HG03095 (cell line): ENCODE data around the gene KRTAP3-3.
"Not testable (repeated sequence)": the region's sequence is repeated elsewhere in the genome, so short reads cannot be mapped to it uniquely, and the experiment has no call there.

ENCODE experiments used
- ATAC-seq: cut with Tn5 transposase; IDR thresholded peaks from one replicate; pipeline ENCODE4 v1.9.1; 2021; ENCODE audit warnings: moderate library complexity; ENCODE audit not compliant: unreplicated experiment

Gene KRTAP3-3

DNA sequence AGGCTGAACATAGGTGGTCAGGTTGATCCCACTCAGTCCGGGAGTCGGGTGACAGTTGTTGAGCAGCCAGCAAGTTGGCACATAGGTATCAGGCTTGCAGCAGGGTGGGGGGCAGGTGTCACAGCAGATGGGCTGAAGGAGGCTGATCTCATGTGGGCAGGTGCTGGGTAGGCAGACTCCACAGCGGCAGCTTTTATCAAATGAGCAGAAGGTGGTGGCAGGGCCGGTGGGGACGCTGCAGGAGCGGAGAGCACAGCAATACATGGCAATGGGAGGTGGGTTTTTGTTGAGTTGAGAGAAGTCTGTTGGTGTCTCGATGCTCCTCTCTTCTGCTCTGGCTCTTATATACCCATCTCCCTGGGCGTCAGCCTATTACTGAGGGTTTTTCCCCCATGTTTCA, 14.8 kb upstream of the KRTAP3-3 start, which contains the start of gene KRTAP3-1:
TSS of gene KRTAP3-1 (minus strand) at position 318 of the 400 bp plus-strand sequence. CDS start at position 264, 54 bp downstream.
- no peak for ATAC-seq

DNA sequence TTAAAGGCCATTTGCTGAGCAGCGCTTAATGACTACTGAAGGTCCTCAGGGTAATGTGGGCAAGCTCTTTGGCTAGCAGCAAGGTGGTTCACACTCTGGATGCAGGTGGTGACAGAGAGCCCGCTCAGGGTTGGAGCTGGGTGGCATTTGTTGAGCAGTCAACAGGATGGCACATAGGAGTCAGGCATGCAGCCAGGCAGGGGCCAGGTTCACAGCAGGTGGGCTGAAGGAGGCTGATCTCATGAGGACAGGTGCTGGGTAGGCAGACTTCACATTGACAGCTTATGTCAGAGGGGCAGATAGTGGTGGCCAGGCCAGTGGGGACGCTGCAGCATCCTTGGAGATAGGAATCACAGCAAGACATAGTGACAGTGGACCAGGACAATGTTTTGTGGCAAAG, 10.4 kb upstream of the KRTAP3-3 start:
- ATAC-seq: no peak

DNA sequence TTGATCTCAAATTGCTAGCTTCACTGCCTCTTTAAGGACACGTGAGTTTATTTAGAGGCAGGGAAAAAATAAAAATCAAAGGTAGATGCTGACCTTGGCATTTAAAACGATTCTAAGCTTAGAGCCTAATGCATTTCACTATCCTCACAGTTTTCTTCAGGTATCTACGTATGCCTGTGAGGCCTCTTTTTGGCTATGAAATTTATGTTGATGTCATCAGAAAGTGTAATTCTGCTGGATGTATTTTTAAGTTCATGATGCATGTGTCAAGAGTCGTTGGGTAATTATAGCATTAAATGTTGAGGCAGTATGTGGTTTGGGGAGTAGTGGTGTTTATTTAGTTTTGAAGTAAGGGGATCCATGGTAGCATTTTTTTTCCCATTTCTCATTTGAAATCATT, 10.0 kb upstream of the KRTAP3-3 start:
- no peak for ATAC-seq

DNA sequence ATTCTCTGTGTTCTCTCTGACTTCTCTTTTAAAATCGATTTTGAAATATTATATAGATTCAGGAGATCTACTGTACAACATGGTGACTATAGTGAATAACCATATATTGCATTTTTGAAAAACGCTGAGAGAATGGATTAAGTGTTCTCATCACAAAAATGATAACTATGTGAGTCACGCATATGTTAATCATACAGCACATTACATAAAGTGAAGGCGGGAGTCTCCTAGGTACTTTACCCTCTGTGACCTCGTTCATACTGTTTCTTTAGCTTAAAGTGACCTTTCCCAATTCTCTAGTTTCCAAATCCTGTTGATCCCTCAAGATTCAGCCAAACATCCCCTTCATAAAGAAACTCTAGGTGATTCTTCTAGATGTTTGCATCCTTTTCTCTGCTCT, 8.8 kb upstream of the KRTAP3-3 start:
- ATAC-seq: no peak

DNA sequence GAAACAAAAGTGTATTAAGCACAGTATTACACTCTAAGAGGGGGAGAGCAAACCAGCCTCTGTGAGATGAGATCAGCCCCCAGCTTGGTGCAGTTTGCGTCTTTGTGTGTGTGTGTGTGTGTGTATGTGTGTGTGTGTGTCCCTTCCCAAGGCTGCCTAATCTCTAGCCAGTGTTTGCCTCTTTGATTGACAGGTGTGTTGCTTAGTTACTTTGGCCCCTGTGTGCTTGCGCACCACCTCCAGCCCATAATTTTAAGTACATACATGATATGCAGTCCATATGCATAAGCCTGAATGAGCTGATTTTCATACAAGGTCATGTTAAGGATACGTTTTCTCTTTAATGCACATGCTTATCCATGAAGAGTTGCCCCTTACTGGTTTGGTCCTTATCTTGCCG, 7.8 kb upstream of the KRTAP3-3 start:
- no peak for ATAC-seq

DNA sequence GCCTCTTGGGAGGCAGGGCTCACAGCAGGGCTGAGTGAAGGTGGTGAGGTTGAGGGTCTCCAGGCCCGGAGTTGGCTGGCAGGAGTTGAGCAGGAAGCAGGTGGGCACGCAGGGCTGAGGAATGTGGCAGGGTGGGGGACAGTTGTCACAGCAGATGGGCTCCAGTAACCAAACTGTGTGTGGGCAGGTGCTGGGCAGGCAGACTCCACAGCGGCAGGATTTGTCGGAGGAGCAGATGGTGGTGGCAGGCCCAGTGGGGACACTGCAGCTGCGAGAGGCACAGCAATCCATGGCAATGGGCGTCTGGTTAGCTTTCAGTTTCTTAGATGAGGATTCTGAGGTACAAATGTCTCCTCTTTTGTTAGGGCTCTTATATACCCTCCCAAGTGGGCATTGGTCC, 5.6 kb upstream of the KRTAP3-3 start, which contains the start of gene KRTAP3-2:
TSS of gene KRTAP3-2 (minus strand) at position 344 of the 400 bp plus-strand sequence. CDS start at position 291, 53 bp downstream.
- not testable (repeated sequence) for ATAC-seq

DNA sequence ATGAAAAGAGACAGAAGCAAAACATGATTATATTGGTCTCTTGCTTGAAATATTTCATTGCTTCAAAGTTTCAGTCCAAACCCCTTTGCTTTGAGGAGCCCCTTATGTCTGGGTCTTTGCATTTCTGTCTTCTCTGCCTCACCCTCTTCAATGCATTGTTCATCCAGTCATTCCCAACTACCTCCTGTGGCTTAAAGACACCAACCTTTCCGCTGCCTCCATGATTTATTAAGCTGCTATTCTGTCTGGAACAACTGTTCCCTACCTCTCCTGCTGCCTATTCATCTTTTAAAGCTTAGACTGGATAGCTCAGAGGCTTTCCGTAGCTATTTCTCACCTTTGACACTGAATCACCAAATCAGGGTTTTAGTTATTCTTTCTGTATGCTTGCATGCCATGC, 3.4 kb upstream of the KRTAP3-3 start:
- ATAC-seq: no peak

DNA sequence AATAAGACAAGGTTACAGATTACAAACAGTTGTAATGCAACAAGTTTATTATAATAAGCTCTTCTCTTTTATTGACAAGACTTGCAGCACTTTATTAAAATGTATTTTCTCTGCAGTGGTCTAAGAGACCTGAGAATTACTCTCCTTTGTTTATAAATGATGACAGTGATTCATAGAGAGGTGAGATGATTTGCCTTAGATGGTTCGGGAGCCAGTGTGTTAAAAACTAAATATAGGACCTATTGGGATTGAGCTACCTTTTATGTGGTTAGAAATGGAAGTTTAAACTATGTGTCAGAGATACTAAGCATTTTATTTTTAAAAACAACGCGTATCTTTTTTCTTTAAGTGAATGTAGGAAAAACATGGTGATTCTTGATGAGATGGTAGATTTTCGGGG, 2.9 kb upstream of the KRTAP3-3 start:
- no peak for ATAC-seq

DNA sequence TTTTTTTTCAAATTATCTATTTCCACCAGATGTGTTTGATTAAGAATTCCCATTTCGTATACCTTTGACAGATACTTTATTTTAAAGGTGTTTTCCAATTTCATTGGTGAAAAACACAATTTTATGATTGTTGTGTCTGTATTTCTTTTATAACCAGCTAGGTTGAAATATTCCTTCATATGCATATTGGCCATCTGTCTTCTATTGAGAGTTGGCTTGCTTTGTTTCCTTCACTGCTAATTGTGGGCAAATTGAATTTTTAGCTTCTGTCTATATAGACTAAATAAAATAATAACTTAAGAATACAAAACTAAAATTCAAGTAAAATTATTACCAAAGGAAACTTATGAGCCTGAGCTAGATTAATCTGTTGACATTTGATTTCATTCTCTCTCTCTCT, 1.2 kb upstream of the KRTAP3-3 start:
- ATAC-seq: no peak

DNA sequence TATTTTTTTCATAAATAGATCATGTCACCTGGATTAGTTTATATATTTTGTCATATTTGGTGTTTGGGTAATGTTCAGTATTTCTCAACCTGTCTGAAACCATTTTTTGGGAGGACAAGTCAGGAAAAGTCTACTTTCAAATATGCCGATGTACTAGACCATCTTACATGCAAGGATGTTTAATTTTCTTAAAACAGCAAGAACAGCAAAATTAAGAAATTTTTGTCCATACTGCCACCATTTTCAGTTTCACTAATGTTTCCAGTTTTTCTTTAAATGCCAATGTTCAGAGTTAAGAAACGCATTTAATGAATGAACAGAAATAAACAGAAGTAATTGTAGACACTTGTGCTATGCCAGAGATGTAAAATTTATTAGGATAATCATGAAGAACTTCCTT, 880 bp downstream of the KRTAP3-3 start:
- ATAC-seq: no peak

DNA sequence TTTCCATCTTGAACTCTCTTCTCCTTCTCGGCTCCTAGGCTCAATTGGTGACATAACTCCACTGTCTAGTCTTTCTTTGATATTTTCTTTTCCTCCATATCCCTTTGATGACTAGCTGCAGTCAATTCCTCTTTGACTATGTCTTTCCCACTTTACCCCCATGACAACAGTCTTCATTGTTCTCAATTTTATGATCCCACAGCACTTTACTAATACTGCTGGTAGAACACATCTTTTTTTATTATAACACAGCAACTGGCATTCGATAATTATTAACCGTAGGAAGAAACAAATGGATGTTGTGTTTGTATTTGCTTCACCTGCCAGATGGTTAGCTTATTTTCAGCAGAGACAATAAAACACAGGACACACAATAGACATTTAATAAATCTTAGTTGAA, 1.3 kb downstream of the KRTAP3-3 start:
- no peak for ATAC-seq

DNA sequence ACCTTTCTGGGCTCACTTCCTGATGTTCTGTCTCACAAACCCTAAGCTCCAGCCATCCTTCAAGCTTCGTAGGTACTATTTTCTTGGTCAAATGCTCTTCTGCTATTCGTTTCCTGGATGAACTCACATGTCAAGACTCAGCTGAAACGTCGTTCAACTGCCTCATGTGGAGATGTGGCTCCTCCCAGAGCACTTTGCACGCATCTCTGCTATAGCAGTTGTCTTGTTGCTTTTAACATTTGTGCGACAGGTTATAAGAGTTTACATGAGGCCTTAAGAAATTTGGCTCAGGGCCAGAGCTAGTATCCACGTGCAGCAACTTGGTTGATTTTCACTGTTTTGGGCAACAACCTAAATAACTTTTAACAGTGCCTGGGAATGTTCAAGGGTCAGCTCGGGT, 7.0 kb downstream of the KRTAP3-3 start:
- no peak for ATAC-seq

DNA sequence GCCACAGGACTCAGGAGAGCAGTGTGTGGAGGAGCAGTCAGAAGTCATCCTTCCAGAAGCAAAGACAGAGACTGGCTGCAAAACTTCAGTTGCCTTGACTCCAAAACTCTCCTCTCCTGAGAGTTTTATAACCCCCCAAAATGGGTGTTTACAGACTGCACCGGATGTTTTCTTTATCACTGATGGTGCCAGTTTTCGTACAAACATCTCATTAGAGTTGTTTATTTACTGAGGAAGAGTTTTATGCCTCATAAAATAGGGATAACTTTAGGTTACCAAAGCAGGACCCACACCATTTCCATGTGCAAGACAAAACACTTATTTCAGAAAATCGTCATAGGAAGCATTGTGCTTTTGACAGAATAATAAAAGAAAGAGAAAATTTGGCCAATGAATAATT, 9.7 kb downstream of the KRTAP3-3 start, which contains the start of gene KRT40:
TSS of gene KRT40 (minus strand) at position 101 of the 400 bp plus-strand sequence. CDS start at position 48, 53 bp downstream.
- no peak for ATAC-seq

DNA sequence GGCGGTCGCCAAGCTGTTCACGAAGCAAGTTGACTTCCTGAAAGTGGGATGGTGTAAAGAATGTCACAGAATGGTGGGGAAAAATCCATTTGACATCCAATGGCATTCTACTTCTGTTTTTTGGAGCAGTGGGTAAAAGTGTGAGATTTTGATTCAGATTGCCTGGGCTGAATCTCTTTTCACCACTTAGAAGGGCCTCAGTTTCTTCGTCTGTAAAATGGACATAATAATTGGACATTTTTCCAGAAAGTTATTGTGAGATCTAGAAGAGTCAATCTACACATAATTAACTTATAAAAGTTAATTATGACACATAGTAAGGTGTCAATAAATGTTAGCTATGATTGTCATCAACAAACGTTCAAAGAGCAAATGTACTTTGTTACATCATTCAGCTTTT, 12.8 kb downstream of the KRTAP3-3 start:
- ATAC-seq: no peak

DNA sequence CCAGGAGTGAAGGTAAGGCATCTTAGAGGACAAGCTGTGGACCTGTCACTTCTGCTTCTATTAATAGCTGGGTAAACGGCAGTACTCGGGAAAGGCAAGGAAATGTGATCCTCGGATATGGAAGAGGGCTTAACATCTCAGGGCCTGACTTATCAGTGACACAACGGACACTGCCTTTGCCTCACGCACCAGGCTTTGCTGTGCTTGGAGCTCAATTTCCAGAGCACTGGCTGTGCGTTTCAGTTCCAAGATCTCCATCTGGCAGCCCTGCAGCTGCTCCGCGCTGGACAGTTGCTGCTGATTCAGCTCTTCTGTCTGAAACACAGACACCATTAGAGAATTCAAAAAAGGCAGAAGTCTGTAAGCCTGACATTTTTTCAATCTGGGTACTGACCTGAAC, 13.4 kb downstream of the KRTAP3-3 start:
- ATAC-seq: no peak

DNA sequence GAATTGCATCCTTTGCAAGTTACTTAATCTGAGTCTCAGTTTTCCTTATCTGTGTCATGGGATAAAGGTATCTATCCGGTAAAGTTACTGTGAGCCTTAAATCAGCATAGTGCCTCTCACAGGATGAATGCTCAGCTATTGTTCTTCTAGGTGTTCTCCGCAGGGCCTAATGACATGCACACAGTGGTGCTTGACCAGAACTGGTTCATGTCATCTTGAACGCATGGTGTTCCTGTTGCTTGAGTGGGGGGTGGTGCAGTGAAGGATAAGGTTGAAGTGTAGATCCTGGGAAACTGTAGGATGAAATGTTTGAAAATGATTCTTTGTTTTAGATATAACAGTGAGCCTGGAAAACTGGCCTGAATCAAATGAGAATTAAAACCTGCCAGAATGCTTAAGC, 13.8 kb downstream of the KRTAP3-3 start:
- ATAC-seq: no peak

DNA sequence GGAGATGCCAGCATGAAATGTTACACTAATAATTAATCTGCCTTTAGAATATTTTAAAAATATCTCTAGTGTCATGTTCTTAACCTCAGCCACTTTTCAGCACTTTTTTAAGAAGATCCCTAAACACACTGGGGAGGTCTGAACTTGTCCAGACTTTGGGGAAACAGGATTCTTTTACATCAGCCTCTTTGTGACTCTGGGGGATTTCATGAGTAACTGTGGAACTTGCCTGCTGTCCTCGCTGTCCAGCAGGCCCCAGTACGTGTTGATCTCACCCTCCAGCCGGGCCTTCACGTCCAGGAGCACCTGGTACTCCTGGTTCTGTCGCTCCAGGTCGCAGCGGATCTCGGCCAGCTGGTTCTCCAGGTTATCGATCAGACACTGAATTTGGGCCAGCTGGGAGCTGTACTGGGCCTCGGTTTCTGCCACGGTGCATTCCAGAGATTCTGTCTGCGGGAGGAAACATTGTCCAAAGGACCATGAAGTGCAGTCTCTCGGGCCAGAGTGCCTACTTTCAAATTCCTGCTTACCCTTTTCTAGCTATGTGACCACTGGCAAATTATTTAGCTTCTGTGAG, 15.3 kb downstream of the KRTAP3-3 start:
- no peak for ATAC-seq

DNA sequence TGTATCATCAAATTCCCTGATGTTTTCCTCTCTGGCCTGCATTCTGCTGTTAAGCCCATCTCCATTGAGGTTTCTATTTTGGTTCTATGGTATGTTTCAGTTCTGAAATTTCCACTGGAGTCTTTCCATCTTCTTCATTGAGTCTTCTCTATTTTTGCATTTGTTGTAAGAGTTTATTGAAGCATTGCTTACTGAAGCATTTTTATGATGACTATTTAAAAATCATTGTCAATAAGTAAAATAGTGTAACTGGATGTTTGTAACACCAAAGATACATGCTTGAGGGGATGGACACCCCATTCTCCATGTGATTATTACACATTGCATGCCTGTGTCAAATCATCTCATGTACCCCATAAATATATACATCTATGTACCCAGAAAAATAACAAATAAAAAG, 18.4 kb downstream of the KRTAP3-3 start:
- no peak for ATAC-seq

DNA sequence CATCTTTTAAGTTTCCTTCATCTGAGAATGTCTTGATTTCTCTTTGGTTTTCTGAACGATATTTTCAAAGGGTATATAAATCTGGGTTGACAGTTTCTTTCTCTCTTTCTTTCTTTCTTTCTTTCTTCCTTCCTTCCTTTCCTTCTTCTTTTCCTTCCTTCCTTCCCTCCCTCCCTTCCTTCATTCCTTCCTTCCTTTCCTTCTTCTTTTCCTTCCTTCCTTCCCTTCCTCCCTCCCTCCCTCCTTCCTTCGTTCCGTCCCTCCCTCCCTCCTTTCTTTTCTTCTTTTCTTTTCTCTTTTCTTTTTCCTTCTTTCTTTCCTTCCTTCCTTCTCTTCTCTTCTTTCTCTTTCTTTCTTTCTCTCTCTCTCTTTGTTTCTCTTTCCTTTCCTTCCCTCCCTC, 19.6 kb downstream of the KRTAP3-3 start:
- no peak for ATAC-seq

DNA sequence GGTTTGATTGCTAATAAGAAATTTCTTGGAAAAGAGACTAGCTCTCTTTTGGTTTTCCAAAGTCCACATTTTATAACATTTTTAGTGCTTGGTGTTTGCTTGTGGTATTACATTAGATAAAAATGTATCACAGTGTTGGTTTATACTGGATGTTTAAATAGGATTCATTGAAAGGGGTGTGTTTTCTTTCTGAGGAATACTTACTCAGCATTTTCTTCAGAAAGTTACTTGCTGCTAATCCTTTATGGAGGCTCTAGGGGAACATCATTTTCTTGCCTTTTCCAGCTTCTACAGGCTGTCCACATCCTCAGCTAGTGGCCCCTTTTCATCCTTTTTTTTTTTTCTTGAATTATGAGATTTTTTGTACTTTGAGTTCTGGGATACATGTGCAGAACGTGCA, 26.4 kb downstream of the KRTAP3-3 start:
- no peak for ATAC-seq

DNA sequence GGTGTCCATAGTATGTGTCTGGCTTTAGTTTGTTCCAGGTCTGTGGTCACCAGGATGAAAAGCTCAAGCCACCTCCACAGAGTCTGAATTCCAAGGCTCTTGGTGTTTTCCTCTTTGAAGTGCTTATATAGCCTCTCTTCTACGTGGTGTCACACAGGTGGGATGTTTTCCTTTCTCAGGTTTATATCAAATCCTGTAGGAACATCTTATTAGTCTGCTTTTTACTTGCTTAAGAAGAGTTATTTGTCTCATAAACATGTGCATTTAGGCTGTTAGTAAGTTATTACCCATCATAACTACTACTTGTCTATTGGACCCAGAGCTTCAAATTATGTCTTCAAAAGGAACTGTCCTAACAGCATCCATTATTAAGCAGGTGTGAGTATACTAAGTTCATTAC, 27.1 kb downstream of the KRTAP3-3 start, which contains the start of gene KRT39:
TSS of gene KRT39 (minus strand) at position 101 of the 400 bp plus-strand sequence. CDS start at position 9, 92 bp downstream.
- ATAC-seq: no peak

DNA sequence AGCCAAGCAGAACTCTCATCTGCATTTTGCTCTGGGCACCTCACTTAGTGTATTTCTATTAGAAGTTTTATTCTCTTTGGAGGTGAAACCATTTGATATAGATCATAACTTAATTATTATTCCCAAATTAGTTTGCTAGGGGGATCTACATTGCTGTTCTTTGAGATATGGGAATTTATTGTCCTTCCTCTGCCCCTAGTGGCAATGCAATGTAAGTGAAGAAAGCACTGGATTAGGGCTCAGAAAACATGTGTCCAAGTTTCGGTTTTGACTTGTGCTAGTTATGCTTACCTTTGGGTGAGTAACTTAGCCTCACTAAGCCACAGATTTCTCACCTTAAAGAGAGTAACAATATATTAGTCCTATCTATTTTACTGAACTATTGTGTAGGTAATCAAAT, 30.1 kb downstream of the KRTAP3-3 start:
- no peak for ATAC-seq

DNA sequence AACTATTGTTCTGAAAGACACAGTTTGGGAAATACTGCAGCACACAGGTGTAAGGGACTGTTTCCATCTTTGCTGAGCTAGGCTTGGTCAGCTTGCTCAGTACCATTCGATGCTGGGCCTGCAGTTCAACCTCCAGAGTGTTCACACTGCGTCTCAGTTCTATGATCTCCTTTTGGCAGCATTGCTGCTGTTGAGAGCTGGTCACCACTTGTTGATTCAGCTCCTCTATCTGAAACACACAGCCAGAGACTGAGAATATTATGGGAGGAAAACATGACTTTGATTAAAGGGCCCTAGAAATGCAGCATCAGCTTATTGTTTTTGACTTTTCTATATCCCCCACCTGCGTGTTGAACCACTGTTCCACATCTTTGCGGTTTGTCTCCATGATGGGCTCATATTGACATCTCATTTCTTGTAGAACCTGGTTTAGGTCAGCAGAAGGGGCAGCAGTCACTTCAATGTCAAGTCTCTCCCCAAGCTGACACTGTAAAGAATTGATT, 31.9 kb downstream of the KRTAP3-3 start:
- no peak for ATAC-seq
